T-helper 2 cell treated with Interferon-gamma antibody and Interleukin-4, amounts not matched to agents 5 μg/mL and 100 μg/mL, for 36 hours (primary cell): ENCODE results near the gene SERPINA9.

Source experiments
- DNase-seq: peaks from one replicate; pipeline ENCODE4 v3.0.0; 2021; ENCODE audit warnings: low spot score
- H3K27ac Mint-ChIP-seq: one replicate; pipeline ENCODE4 v1.8.0; 2021; ENCODE audit warnings: mild to moderate bottlenecking, mixed read lengths
- H3K27me3 Mint-ChIP-seq: one replicate; pipeline ENCODE4 v1.8.0; 2021; ENCODE audit warnings: low read depth, mixed read lengths
- H3K36me3 Mint-ChIP-seq: one replicate; pipeline ENCODE4 v1.8.0; 2021; ENCODE audit warnings: low read depth, mixed read lengths
- H3K4me1 Mint-ChIP-seq: one replicate; pipeline ENCODE4 v1.8.0; 2021; ENCODE audit warnings: low read depth, mixed read lengths
- H3K4me3 Mint-ChIP-seq: one replicate; pipeline ENCODE4 v1.8.0; 2022; ENCODE audit warnings: mild to moderate bottlenecking, moderate library complexity, mixed read lengths
- H3K9me3 Mint-ChIP-seq: one replicate; pipeline ENCODE4 v1.8.0; 2021; ENCODE audit warnings: mixed read lengths

The SERPINA9 gene

DNA sequence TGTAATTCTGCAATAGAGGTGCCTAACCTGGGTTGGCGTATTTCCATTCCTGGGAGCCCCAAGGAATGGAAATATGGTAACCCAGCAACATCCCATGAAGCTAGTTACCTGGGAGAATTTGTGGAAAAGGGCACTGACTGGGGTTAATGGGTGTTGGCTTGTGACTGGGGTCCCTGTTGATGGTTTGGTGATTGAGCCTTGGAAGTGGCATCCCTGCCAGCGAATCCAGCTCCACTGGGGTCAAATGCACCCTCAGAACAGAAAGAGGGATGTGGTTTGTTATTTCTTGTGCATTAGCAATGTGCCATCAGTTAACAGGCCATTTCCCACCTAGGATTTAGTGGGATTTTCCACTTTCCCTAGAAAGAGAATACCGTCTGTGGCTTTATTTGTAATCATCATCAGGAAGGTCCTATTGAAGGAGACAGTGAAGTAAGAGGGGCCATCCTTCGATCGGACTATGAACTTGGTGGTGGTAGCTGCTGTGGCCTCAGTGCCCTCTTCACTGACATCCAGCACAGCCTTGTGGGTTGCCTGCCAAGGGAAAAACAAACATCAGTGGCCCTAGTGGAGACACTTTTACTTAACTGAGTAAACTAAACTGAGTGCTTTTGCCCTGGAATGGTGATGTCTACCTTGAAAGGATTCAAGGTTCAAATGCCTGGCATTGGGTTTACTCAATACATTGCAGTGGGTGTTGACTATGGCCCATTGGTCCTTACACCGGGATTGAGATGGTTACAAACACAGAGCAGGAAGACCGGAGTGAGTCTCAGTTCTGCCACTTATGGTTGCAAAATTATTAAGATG lies 13.0 kb downstream of the SERPINA9 start:
- H3K36me3 Mint-ChIP-seq: no peaks in the 10 kb centered on the region
- H3K4me3 Mint-ChIP-seq: no peak overlapping the region
- peaks cover 2% of the 10 kb centered on the region for H3K4me1 Mint-ChIP-seq
- no peak for DNase-seq
- H3K27ac Mint-ChIP-seq: no peak overlapping the region
- H3K9me3 Mint-ChIP-seq: no peaks in the 10 kb centered on the region
- H3K27me3 Mint-ChIP-seq: peaks cover 1% of the 10 kb centered on the region

DNA sequence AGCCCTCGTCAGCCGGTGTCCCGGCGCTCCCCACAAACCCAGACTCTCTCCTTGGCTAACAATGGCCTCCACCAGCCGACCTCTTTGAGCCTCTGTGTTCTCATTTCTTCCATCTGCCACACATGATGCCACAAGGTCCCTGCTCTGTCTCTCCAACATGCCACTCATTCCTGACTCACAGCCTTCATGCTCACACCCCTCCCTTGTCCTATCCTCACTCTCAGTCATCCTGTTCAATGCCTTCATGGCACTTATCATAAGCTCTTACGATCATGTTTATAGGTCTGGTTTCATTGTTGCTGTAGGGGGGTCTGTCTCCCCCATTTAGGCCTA lies 13.8 kb downstream of the SERPINA9 start:
- no peak overlapping the region for H3K4me3 Mint-ChIP-seq
- peaks cover 2% of the 10 kb centered on the region for H3K4me1 Mint-ChIP-seq
- no peaks in the 10 kb centered on the region for H3K36me3 Mint-ChIP-seq
- DNase-seq: no peak
- H3K27ac Mint-ChIP-seq: no peak overlapping the region
- H3K27me3 Mint-ChIP-seq: peaks cover 9% of the 10 kb centered on the region
- no peaks in the 10 kb centered on the region for H3K9me3 Mint-ChIP-seq

DNA sequence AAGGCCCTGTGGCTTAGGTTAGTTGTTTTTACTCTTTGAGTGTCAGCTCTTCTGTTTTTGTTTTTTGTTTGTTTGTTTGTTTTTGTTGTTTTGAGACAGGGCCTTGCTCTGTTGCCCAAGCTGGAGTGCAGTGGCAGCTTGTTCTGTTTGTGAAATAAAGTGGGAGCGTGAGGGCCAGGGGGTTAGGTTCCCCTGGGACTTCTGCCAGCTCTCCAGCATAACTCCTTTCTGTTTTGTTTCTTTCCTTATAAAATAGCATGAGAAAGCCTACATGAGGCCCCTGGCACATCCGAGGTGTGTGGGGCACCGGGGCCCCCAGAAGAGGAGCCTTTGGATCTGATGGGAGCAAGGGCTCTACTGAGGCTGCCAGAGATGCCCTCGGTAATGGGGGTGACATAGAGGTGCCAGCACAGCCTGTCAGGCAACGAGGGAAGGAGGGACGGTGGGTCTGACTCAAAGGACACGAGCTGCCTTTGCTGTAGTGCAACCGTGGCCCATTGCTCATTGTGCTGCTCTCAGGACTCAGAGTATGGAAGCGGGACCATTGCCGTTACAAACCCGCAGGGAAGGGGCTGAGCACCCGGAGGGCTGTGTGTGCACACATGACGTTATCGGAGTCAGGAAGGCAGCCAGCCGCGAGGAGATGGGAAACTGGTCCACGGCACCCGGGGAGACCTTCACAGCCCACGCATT lies 14.3 kb downstream of the SERPINA9 start:
- DNase-seq: no peak
- H3K9me3 Mint-ChIP-seq: no peaks in the 10 kb centered on the region
- H3K36me3 Mint-ChIP-seq: no peaks in the 10 kb centered on the region
- H3K27me3 Mint-ChIP-seq: peaks cover 9% of the 10 kb centered on the region
- H3K4me1 Mint-ChIP-seq: peaks cover 2% of the 10 kb centered on the region
- H3K27ac Mint-ChIP-seq: no peak overlapping the region
- H3K4me3 Mint-ChIP-seq: no peak overlapping the region

DNA sequence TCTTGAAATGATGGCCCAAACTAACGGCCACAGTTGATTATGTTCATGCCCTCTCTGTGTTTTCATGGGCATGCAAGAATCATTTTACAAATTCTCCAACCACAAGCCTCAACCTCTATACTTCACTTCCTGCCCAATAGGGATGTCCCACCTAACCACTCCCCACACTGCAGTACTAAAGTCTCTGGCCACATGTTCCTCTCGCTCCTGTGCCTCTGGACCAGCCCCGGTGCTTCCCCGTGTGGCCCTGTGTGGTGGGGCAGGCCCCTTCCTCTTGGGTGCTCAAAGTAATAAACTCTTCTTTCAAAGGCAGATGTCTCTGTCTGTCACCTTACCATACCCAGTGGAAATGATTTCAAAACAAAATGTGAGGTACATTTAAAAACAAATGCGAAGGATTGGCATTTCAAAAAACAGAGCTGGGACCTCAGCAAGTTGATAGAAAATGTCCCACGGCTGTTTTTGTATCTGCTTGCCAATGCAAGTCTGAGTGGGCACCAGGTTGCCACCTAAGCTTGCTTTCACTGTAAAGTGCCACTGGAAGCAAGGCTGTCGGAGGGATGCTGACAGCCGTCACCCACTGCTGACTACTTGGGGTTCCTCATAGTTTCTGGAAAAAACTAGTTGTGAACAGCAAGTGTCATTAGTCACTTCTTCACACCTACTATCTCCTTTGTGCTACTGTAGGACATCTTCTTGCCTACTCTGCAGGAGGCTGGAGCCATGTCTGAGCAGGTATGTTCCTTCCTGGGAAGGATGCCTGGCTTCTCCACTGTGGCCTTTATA lies 15.2 kb downstream of the SERPINA9 start:
- peaks cover 11% of the 10 kb centered on the region for H3K27me3 Mint-ChIP-seq
- H3K4me3 Mint-ChIP-seq: no peak overlapping the region
- DNase-seq: no peak
- H3K27ac Mint-ChIP-seq: no peak overlapping the region
- H3K4me1 Mint-ChIP-seq: peaks cover 2% of the 10 kb centered on the region
- H3K9me3 Mint-ChIP-seq: no peaks in the 10 kb centered on the region
- no peaks in the 10 kb centered on the region for H3K36me3 Mint-ChIP-seq

DNA sequence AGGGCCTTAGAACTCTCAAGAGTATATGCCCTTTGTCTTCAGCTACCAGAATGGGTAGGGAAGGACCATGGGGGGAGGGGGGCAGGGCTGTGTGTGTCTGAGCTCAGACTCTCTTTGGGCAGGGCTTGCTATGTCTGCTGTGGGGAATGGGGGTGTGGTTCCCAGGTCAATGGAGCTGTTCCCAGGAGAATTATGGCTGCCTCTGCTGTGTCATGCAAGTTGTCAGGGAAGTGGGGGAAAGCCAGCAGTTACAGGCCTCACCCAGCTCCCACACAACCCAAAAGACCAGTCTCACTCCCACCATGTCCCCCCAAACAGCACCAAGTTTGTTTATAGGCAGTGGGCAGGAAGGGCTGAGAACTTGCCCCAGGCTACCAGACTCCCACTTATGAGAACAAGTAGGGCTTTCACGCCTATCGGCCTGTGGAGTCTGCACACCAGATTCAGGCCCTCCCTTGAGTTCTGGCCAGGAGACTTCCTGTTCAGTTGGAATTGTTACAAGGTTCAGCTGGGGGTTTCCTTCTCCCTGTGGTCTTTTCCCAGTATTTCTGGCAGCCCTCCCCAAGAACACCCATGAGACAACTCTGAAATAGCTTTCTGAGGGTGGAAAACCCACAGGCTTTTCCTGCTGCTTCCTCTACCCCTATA lies 17.3 kb downstream of the SERPINA9 start:
- H3K9me3 Mint-ChIP-seq: no peaks in the 10 kb centered on the region

DNA sequence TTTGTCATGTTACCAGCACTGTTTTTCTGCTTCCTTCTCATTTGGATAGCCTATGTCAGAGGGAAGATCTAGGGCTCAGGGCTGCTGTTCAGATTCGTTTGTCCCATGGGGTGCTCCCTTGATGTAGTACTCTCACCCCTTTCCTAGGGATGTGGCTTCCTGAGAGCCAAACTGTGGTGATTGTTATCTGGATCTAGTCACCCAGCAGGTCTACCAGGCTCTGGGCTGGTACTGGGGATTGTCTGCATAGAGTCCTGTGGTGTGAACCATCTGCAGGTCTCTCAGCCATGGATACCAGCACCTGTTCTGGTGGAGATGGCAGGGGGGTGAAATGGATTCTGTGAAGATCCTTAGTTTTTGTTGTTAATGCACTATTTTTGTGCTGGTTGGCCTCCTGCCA lies 17.9 kb downstream of the SERPINA9 start:
- Mint-ChIP-seq H3K4me1 (peaks cover 2% of the 10 kb centered on the region), H3K36me3 (no peaks in the 10 kb centered on the region), H3K27ac (no peak overlapping the region), H3K4me3 (no peak overlapping the region), H3K27me3 (peaks cover 29% of the 10 kb centered on the region), H3K9me3 (no peaks in the 10 kb centered on the region)
- no peak for DNase-seq

More for the DNA sequence above, 17.3 kb downstream of the SERPINA9 start:
- peaks cover 2% of the 10 kb centered on the region for H3K4me1 Mint-ChIP-seq
- H3K36me3 Mint-ChIP-seq: no peaks in the 10 kb centered on the region
- H3K27me3 Mint-ChIP-seq: peaks cover 23% of the 10 kb centered on the region
- no peak overlapping the region for H3K27ac Mint-ChIP-seq
- DNase-seq: no peak
- no peak overlapping the region for H3K4me3 Mint-ChIP-seq

DNA sequence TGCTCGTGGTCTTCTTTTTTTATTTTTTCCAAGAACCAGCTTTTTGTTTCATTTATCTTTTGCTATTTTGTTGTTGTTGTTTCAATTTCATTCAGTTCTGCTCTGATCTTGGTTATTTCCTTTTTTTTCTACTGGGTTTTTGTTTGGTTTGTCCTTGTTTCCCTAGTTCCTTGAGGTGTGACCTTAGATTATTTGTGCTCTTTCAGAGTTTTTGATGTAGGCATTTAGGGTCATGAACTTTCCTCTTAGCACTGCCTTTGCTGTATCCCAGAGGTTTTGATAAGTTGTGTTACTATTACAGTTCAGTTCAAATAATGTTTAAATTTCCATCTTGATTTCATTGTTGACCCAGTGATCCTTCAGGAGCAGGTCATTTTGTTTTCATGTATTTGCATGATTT lies 20.1 kb downstream of the SERPINA9 start:
- Mint-ChIP-seq H3K4me3 (no peak overlapping the region), H3K27ac (no peak overlapping the region), H3K27me3 (peaks cover 40% of the 10 kb centered on the region), H3K36me3 (no peaks in the 10 kb centered on the region), H3K9me3 (no peaks in the 10 kb centered on the region), H3K4me1 (peaks cover 2% of the 10 kb centered on the region)
- no peak for DNase-seq

DNA sequence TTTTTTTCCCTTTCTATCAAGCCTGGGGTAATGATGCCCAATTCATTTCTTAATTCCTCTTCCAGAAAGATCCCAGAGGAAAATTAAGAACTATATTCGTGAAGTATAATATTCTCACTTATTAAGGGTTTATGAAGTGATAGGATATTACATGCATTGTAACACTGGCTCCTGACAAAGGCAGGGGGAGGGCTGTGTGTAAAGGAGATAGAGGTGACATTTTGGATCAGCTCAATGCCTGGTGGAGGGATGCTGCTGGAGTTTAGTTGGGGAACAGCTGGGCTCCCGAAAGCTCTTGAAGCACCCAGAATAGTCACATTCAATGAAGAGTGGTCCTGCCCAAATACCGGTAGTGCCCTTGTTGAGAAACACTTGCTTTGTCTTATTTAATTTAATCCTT lies 24.2 kb downstream of the SERPINA9 start:
- no peak for DNase-seq
- H3K27ac Mint-ChIP-seq: no peak overlapping the region
- H3K9me3 Mint-ChIP-seq: no peaks in the 10 kb centered on the region
- no peaks in the 10 kb centered on the region for H3K36me3 Mint-ChIP-seq
- no peak overlapping the region for H3K4me3 Mint-ChIP-seq
- H3K27me3 Mint-ChIP-seq: peaks cover 37% of the 10 kb centered on the region
- H3K4me1 Mint-ChIP-seq: no peaks in the 10 kb centered on the region

DNA sequence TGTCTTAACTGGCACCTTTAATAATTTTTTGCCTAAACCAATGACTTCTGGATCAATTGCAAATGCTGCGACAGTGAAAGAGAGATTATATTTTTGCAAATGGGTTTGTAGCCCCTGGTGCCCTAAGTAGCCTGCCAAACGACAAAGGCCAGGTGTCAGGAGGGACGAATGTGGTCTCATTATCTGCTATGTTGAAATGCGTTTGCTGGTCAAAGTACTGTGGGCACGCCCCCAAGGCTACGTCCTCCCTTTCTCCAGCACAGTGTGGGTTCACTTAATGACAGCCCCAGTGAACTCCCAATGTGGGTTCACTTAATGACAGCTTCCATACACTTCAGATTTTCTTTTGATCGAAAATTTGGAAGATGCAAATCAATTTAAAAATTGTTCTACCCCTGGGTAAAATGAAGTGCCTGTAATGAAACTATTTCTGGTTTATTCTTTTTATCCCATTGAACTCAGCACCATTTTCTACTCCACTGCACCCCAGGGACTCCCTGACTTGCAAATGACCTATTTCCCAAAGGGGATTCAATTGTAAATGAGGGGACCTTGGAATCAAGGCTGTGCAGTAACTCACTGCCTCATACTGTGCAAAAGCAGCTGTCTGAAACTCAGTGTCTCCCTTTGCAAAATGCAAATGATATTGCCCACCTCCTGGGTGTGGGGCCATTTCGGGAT lies 24.8 kb downstream of the SERPINA9 start:
- no peaks in the 10 kb centered on the region for H3K9me3 Mint-ChIP-seq
- H3K27ac Mint-ChIP-seq: no peak overlapping the region
- H3K36me3 Mint-ChIP-seq: no peaks in the 10 kb centered on the region
- peaks cover 34% of the 10 kb centered on the region for H3K27me3 Mint-ChIP-seq
- no peaks in the 10 kb centered on the region for H3K4me1 Mint-ChIP-seq
- H3K4me3 Mint-ChIP-seq: no peak overlapping the region
- DNase-seq: no peak

DNA sequence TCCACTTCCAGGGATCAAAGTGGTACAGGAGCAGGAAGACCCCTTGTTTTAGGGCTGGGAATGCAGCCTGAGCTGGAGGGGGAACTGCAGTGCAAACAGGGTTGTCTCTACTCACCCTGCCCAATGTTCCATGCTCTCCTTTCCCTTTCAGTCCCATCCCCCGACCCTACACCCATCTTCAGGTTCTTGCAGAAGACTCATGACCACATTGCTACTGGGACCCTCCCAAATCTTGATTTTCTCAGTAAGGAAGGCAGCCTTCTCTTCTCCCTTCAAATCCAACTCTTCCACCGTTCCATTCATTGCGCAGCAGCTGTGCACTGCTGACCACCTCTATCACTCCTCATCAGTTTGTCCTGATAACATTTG lies 25.3 kb downstream of the SERPINA9 start:
- Mint-ChIP-seq H3K27me3 (peaks cover 31% of the 10 kb centered on the region), H3K27ac (no peak overlapping the region), H3K9me3 (no peaks in the 10 kb centered on the region), H3K4me1 (no peaks in the 10 kb centered on the region), H3K36me3 (no peaks in the 10 kb centered on the region), H3K4me3 (no peak overlapping the region)
- no peak for DNase-seq

DNA sequence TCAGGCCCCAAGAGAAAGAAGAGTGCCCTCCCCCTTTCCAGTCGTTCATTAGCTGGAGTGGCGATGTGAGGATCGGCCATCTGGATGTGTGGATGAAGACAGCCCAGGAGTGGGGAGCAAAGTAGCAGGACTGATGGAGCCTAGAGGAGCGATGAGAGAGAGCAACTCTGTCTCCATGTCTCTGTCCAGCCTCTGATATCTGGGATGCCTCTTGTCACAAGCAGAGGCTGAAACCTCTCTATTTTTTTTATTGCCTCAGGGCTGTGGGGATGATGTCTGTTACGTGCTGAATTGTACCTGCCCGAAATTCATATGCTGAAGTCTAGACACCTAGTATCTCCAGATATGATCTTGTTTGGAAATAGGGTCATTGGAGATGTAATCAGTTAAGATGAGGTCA lies 26.1 kb downstream of the SERPINA9 start:
- no peak overlapping the region for H3K27ac Mint-ChIP-seq

DNA sequence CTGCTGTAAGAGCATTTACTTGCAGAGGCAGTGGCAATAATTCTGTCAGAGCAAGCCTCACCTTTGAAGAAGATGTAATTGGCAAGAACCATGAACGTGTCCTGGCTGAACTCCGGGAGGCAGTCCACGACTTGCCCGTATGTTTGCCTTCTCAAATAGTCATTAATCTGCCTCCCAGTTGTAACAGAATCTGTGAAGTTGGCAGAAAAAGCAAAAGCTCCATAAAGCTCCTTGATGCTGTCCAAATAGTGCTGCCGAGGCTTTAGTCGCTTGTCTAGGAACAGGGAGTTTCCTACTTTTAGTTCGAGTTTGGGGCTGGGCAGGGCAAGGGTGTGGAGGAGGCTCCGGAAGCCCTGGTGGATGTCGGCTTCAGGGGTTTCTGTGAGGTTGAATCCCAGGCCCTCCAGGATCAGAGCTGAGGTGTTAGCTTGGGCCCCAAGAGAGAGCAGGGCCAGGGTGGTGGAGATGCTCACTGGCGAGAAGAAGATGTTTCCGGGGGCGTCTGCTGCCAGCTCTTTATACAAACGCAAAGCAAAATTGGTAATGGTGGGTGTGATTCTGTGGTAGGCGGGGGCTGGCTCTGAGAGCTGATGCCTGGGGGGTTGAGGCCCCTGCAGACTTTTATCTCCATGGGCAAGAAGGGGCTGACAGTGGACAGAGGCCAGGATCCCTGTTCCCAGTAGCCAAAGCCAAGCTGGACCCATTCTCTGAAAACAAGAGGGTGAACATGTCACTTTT lies 27.8 kb downstream of the SERPINA9 start:
- Mint-ChIP-seq H3K27ac (no peak overlapping the region), H3K4me3 (no peak overlapping the region), H3K36me3 (no peaks in the 10 kb centered on the region), H3K4me1 (no peaks in the 10 kb centered on the region), H3K9me3 (no peaks in the 10 kb centered on the region), H3K27me3 (peaks cover 16% of the 10 kb centered on the region)
- no peak for DNase-seq

More for the DNA sequence above, 26.1 kb downstream of the SERPINA9 start:
- no peaks in the 10 kb centered on the region for H3K9me3 Mint-ChIP-seq
- no peaks in the 10 kb centered on the region for H3K36me3 Mint-ChIP-seq
- no peaks in the 10 kb centered on the region for H3K4me1 Mint-ChIP-seq
- H3K4me3 Mint-ChIP-seq: no peak overlapping the region
- peaks cover 26% of the 10 kb centered on the region for H3K27me3 Mint-ChIP-seq
- no peak for DNase-seq

DNA sequence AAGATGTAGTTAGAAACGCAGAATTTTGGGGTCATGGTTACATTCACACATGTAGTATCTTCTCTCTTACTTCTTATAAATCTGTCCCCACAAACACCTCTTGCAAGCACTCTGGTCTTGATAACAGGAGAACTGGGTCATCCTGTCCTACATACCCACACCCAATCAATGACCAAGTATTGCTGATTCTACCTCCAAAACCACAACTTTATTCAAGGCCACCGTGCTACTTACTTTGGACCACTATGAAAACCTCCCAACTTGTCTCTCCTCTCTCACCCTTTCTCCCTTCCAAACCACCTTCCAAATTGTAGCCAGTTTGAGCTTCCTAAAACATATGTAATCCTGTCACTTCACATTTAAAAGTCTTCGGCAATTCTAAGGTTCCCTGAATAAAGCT lies 28.8 kb downstream of the SERPINA9 start:
- Mint-ChIP-seq H3K27me3 (peaks cover 9% of the 10 kb centered on the region), H3K4me3 (no peak overlapping the region), H3K4me1 (no peaks in the 10 kb centered on the region), H3K9me3 (no peaks in the 10 kb centered on the region), H3K27ac (no peak overlapping the region), H3K36me3 (no peaks in the 10 kb centered on the region)
- no peak for DNase-seq
